HuH-7 (cell line): Measurements from ENCODE around the gene UNC13C.

Source experiments
- DNase-seq: peaks from one replicate; pipeline ENCODE4 v3.0.0; 2011; ENCODE audit warnings: low spot score

Gene UNC13C

DNA sequence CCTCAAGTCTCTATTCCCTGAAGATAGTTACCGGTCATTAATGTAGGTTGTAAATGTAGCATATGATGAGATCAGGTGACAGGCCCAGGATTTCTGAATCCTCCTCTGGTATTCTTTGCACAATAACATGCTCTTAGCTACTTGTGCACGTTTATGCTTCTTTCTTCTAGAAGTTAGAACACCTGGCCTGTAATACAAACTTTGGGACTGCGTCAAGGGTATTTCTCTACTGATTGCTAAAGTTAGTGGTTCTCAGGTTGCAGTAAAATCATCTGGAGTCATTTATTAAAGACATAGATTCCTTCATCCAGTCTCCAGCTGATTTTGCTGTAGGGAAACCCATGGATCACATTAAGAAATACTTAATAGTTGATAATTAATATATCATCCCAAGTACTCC is 48.0 kb downstream of the UNC13C start:
- DNase-seq = no peak

DNA sequence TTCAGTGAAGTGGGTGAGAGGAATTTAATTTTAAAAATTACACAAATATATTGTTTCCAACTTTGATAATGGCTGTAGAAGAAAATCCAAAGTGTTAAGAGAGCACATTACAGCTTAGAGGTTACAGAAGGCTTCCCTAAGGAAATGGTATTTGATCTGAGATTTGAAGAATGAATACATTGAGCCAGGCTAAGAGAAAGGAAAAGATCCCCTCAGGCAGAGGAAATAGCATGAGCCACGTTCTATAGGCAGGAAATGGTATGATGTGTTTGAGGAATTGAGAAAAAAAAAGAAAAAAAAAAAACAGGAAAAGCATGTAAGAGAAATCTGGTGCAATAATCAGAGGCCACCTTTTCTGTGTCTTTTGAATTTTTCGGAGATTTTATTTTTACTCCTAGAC is 48.6 kb downstream of the UNC13C start:
- DNase-seq = no peak

DNA sequence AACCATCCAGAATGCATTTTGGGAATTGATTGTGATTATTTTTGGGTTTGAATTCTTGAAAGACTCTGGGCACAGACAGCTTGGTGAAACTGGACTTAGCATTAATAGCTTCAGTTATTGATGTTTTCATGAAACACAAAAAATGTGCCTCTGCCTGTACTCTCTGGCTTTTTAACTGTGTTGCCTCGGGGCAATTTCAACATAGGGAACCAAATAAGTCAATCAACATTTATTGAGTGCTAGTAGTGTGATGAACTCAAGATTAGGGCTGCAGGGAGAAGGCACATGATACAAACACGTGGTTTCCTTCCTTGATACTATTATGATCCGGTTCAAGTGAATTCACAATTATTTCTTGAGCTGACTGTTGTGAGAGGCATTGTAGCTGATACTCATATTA is 50.8 kb downstream of the UNC13C start:
- DNase-seq = no peak

DNA sequence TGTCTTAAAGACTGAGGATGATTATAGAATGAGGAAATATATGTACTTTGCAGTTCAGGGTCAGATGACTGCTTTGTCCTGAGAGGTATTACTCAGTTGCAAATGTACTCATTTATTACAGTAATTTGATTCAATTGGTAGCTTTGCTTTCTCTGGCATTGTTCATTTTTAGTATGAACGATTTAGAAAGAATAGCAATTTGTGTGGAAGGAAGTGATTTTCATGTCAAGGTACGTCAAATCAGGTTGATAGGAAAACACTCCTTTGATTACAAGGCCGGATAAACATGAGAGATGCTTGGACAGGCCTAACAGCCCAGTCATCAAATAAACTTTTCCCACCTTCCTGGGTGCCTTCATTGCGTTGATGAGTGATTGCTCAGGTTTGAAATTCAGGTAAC is 53.8 kb downstream of the UNC13C start:
- no peak for DNase-seq

DNA sequence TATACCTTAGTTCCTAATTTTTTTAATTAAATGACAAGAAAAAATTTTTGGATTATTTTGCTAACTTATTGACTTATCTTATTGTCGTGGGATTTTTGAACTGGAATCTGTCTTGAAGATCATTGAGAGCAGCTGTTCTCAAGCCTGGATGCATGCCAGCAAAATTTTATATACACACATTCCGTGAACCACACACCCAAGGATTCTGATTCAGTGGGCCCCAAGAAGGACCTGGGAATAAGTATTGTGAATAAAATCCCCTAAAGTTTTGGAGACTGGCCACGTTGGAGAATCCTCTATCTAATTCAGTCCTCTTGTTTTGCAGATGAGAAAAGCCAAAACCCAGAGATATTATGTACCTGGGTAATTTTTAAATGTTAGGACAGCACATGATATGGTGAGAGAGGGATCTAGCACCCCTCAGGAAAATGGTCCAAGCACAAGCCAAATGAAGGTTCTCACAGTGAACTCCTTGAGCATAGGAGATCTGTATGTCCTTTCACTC is 55.2 kb downstream of the UNC13C start:
- no peak for DNase-seq

DNA sequence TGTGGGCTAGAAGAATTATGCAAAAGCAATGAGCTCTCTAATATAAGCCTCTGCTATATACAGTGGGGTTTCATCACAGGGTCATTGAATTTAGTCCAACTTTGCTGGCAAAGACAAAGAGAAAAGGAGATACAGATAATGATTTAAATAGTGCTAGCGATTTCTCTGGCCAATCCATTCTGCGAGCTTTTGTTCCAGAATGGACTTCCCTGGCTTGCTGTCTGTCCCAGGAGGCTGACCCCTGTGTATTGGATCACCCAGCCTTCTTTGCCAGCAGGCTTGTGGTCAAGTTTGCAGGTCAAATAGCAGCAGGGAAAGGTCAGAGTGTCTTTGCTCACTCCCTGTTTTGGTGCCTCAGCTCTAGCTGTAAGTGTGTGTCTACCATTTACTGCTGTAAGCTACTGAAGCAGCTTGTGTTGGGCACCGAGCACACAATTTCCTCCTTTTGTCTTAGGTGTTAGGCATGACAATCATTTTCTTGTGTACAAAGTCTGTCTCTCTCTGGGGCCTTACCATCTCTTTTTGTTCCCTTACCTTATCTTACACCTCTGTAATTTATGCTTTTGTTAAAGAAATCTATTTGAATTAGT is 55.7 kb downstream of the UNC13C start:
- no peak for DNase-seq

DNA sequence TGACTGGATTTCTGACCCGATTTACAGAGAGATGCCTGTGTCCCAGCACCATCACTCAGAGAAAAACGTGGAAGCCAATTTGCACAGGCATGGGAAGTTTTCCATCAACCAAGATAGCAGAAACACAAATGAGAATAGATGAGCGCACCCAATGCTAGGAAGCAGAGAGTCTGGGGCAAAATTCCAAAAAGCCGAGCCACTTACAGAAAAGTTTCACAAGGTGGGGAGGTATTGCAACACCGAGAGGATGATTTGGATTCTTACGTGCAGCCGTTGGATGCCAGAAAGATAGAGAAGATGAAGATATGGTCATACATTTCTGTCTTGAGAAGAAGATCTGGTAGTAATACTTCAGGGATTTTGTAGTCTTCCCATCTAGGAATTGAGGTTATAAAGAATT is 57.4 kb downstream of the UNC13C start:
- no peak for DNase-seq

DNA sequence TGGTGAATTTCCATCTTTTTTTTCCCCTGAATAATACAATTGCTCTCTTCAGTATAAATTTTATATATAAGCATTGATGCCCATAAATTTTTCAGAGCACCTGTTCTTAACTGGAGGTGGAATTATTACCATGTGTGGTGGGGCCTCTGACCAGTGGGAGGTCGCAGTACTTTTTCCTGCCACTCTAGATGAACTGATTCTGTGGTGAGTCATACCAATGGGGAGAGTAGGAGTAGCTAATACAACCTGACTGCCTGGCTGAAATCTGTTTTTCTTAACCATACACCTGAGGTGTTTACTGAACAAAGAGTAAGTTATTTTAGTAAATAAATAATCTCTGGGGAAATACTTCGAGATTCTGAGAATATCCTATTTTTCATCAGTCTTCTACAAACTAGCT is 67.2 kb downstream of the UNC13C start:
- DNase-seq = no peak

DNA sequence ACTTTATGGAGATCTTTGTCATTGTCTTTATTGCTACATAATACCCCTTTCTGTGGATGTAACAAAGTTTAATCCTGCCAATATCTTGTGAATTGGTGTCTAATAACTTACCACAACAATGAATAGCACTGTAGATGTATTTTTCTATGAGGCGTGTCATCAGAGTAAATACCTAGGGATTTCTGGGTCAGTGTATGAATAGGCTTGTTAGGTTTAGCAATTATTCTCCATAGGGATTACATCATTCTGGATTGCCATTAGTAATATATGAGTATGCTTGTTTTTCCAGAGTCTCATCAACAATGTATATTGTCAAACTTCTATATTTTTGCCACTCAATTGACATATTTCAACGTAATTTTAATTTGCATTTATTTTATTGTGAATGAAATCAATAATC is 67.9 kb downstream of the UNC13C start:
- DNase-seq = no peak

DNA sequence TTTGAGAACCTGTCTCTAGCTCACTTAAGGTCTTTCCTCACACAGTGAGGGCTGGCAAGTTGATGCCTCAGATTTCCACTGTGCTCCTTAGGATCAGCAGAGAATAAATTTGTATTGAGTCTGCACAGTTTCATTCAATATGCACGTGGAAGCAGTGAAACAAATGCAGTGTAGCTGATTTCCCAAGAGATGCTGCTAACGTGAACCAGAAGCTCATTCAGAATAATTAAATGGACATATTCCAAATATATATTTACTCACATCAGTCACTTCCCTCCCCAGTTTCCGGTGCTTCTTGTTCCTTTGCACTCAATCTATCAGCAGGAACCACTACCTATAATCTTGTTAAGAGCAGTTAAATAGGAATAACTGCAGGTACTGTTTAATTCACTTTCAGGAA is 86.1 kb downstream of the UNC13C start:
- DNase-seq = no peak

DNA sequence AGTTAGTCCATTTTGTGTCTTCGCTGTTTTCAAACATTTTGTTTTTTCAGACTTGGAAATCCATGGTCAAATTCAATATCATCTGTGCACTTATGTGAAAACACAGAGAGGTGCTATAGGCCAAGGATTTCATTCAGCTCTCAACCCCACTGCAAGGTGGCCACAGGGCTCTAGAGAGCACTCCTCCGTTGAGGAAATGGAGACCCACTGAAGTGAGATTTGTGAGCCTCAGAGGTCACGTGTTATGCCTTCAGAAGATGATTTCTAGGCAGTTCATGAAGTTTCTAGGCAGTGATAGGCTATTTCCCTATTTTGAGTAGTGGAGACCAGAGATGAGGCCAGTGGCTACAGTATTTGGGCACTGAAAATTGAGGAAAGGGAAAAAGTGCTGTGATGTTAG is 88.2 kb downstream of the UNC13C start:
- no peak for DNase-seq

DNA sequence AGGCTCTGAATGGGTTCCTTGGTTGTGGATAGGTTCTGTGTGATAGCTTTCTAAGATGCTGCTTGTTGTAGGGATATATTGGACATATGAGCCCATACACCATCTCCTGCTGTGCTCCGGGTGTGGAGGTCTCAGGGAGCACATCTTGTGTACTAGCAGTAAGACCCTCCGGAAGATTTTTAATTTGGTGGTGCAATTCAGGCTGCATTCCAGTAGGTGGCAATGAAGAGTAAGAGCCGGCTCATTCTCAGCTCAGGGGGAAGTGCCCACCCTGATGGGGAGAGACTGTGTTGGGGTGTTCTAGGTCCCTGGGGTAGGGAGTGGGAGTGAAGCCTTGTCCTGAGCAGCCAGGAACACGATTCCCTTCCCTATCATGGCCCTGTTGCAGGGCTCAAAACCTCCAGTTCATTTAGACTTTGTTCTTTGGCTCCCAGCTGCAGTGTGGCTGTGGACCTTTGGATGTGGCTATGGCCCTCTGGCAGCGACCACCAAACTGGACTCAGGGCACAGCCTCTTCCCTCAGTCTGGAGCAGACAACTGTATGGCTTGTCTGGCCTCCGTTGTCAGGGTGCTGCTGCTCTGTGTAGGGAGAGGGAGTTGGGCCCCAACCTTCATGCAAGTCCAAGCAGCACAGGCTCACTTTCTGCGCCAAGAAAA is 104.7 kb downstream of the UNC13C start:
- peak; percentile 34 for DNase-seq

DNA sequence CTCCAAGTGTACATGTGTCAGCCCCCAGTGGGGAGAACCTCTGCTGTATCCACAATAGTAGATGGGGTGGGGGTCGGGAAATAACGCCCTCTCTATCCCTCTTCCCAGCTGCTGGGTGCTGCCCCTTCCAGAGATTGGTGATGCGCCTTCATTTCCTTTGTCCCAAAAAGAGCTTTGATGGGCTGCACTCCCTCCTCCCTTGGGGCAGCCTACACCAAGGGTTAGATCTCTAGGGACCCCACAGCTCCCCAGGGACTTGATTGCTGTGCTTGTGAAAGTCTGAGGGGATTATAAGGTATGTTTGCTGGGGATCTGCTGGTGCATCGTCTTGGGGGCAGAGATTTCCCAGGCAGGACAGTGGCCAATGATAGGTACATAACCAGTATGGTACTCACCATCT is 105.3 kb downstream of the UNC13C start:
- no peak for DNase-seq

DNA sequence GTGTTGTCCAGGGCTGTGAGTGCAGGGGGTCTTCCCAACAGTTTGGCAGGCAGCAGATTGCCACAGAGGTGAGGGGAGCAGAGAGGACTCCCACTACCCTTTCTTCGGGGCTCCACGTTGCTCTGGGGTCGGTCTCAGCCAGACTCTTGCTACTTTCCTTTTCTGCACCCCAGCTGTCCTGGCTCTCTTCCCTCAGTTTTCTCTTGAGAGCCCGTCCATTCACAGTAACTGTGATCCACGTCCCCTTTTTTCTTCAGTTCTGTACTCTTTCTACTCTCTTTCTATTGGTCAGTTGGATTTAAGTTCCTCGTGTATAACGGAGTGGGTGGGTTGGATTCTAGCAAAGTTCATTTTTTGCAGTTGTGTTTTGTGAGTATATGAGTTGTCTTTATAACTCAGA is 105.8 kb downstream of the UNC13C start:
- no peak for DNase-seq

DNA sequence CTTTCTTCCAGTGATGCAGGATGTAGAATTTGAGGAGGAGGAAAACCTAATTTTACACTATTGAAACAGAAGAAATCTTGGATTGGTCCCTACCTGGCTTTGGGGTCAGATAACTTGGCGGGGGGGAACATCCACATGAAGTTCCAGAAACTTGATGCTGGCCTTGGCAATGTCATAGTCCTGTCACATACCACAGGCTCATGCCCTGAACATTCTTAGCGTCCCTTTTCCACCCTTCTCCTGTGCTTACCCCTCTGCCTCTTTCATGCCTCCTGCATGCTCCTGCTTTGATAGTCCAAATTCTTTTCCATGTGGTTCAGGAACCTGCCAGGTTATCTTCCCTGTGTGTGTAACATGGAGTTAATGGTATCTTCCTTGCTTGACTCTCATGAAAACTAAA is 110.6 kb downstream of the UNC13C start:
- no peak for DNase-seq

DNA sequence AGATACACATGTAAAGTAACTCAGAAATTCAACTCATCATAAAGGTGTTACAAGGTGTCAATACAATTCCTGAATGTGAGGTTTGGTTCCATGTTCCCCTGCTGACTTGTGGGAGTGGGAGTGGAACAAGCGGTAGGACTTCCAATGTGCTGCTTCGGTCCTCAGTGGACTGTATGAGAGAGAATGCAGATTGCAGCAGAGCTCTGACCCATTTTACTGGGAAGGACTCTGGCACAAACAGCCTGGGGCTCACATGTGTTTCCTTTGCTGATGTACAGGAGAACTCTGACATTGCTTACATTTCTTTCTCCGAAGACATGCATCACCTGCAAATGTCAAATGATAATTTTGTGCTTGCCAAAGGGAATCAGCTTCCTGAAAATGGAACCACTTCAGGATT is 111.5 kb downstream of the UNC13C start:
- DNase-seq = no peak

DNA sequence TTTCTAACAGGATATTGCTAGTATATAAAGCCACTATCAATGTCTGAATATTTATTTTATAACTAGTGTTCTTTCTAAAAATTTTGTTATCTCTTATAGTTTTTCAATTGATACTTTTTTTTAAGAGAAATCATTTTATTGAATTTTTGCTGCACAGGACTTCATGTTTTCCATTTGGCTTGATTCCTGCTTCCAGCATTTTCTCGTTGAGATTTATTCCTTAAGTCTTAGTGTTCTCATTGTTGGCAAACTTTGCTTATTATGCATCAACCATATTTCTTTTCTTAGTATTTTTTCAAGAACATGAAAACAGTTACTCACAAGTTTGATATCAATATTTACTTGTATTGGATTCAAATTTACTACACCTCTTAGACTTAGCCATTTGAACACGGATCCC is 113.4 kb downstream of the UNC13C start:
- no peak for DNase-seq

DNA sequence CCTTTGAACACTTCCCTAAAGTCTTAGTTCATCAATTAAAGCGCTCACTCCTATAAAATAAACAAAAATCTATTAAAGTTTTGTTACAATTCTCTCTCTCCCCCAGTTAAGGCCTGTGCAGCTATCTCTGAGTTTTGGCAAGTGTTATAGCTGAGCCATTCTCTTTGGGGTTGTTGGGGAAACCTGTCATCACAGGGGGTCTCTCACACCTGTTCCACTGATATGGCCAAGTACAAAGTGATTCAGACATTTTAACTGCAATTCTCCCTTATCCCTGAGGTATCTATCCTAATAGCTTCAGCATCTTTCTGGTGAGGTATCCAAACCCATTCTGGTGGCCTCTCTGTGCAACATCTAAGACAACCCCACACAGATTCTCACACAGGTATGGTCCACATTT is 116.4 kb downstream of the UNC13C start:
- DNase-seq = no peak

DNA sequence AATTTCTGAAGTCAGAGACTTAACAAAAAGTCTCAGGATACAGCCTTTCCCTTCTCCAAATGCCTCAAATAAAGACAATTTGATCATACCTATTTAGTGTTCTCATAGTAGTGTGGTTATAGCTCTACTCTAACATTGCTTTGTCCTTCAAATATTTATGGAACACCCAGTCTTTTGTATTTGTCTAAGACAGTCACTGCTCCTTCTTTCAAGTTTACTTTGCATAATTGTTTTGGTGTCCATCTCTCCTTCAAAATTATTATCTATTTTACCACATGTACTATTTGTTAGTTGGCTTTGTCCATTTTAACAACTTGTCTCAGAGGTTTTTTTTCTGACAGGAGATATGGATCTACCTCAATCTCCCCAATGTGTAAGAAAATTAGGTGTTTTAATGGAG is 118.8 kb downstream of the UNC13C start:
- no peak for DNase-seq

DNA sequence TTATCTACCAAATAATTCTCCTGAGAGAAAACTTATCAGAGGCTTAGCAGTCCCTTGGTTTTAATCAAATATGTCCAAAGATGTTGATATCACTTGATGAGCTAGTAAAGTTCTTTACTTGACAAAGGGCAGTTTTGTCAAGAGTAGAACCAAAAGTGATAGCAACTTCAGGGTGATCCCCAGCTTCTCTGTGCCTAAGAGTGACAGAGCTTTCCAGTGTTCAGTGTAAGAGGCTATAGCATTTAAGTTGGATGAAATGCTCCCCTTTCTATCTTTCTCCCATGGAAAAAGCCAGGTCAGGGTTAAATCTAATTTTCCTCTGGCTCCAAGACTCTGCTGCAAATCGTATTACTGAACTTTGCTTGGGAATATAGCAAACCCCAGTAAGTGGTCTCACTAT is 120.8 kb downstream of the UNC13C start:
- DNase-seq = no peak

DNA sequence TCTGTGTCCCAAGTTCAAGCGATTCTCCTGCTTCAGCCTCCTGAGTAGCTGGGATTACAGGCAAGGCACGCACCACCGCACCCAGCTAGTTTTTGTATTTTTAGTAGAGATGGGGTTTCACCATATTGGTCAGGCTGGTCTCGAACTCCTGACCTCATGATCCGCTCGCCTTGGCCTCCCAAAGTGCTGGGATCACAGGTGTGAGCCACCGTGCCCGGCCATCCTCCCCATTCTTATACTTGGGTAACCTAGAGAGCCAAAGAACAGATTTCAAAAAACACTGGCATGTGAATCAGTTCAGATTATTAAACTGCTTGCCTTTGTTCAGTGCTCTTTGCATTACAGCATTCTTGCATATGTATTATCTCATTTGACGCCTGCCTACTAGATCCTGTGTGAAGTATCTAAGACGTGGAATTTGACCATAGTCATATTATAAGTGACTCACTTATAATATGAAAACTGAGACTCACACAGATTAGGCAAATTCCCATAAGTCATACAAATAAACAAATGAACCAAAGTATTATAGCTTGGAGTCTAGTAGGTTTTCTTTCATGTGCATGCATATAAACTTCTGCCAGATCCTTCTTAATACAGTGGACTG is 123.5 kb downstream of the UNC13C start:
- no peak for DNase-seq

DNA sequence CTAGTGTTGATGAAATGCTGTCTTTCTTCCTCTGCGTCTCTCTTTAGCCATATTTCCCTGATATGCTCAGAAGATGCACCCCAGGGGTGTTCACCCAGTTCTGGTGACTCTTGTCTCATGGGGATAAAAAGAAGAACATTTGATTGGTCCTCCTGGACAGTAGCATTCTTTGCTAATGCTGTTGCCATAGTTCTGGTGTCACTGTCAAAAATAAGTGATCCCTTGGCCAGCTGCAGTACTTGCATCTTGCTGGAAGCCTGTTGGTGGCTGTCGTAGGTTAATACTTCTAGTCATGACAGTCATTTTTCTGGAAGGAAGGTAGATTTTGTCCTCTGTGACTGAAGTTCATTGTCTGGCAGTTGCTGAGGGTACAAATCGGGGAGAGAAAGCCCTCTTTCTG is 124.5 kb downstream of the UNC13C start:
- DNase-seq = no peak

DNA sequence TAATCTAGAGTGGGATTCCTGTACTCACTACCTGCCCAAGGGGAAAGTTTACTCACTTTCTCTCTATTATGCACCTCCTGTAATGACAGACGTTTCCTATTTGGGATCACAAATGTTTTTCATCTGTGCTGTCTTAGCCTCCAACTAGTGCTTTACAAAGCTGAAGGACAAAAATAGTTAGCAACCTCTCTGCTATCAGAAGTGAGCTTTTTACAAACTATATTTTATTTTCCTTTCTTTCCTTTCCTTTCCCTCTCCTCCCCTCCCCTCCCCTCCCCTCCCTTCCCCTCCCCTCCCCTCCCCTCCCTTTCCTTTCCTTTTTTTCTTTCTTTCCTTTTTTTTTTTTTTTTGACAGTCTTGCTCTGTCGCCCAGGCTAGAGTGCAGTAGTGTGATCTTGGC is 130.8 kb downstream of the UNC13C start:
- DNase-seq = no peak

DNA sequence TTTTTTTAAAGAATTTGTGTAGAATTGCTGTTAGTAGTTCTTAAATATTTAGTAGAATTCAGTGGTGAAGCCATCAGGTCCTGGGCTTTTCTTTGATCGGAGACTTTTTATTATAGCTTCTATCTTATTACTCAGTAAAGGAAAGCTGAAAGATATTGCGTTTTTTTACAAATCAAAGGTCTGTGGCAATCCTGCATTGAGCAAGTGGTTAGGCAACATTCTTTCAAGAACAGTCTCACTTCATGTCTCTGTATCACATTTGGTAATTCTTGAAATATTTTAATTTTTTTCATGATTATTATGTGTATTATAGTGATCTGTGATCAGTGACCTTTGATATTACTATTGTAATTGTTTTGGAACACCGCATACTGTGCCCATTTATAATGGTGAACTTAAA is 140.8 kb downstream of the UNC13C start:
- DNase-seq = no peak
